HG03066 (cell line): Measurements from ENCODE around the gene ADAM12.

Source experiments
- ATAC-seq: cut with Tn5 transposase; IDR thresholded peaks from one replicate; pipeline ENCODE4 v1.9.1; 2021; ENCODE audit warnings: low read depth; ENCODE audit not compliant: unreplicated experiment

The ADAM12 gene

DNA sequence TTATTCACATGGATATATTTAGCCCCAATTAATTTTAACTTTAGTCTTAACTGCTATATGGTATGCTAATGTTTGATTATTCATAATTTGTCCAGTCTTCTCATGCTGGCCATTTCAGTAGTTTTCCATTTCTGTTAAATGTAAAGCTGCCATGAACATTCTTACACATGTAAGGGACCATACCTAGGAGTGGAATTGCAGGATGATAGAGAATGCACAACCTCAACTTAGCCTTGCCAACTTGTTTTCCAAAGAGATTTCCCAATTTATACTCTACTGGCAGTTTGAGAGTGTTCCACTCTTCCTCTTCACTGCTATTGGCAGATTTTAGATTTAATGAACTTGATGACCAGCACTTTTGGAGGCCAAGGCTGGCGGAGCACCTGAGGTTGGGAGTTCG, 423.7 kb downstream of the ADAM12 start:
- ATAC-seq = no peak
